Fibroblast of pulmonary artery (primary cell): ENCODE measurements around the gene DHTKD1.

Experiments used
- DNase-seq: peaks from one replicate; pipeline ENCODE4 v3.0.0-alpha.2; 2010; ENCODE audit warnings: low read depth
- H3K4me3 ChIP-seq: replicated peaks from 2 replicates; pipeline ENCODE4 v1.5.1; 2011; ENCODE audit warnings: low read depth, mild to moderate bottlenecking, control low read depth, low read length, moderate library complexity
- CTCF ChIP-seq: IDR thresholded peaks from 2 replicates; pipeline ENCODE4 v1.5.1; 2011; ENCODE audit warnings: mild to moderate bottlenecking, control low read depth, low read length, inconsistent platforms; ENCODE audit errors: missing control alignments

The DHTKD1 gene

GRCh38 chr10:12068449-12069269 is at the start of gene DHTKD1:
TSS of gene DHTKD1 (plus strand) at chr10:12068954. CDS start at chr10:12069034, 80 bp downstream.
- peak; percentile 31 for TF ChIP-seq CTCF
- peak within 1 kb of the TSS; percentile 73 for H3K4me3 ChIP-seq
- peak; percentile 96 for DNase-seq

DNA sequence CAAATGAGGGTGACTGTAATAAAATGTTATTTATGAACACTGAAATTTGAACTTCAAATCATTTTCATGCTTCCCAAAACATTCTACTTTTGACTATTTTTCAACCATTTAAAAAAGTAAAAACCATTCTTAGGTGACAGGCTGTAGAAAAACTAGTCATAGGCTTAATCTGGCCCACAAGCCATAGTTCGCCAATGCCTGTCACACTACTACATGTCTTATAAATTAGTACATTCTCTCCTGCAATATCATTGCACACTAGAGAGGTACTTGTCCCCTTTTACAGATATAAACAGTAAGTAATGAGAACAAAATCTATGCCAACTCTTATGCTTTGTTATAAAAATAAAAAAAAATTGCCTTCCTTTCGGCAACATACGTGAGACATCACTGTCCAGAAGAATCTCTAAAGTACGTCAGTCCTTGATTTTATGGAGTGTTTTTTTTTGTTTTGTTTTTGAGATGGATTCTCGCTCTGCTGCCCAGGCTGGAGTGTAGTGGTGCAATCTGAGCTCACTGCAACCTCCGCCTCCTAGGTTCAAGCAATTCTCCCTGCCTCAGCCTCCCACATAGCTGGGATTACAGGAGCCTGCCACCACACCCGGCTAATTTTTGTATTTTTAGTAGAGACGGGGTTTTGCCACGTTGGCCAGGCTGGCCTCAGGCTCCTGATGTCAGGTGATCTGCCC is 49.3 kb upstream of the DHTKD1 start:
- no peak overlapping the region for H3K4me3 ChIP-seq
- no peak for DNase-seq
- TF ChIP-seq CTCF, result no peak

DNA sequence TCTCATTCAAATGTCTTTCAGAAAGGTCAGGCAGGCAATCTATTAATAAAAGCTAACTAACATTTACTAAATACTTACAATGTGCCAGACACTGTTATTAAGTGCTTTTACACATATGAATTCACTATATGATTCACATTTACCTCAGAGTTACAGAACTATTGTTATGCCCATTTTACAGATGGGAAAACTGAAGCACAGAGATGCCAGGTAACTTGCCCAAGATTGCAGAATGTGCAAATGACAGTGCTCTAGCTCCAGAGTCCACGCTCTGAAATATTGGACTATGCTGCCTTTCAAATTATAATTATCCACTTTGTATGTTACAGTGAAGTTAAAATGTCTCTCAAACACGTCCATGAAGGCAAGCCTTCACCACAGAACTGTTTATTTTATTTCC is 48.2 kb upstream of the DHTKD1 start:
- TF ChIP-seq CTCF, result no peak
- no peak for DNase-seq
- H3K4me3 ChIP-seq, result no peak overlapping the region

GRCh38 chr10:12022580-12023257 is 46.0 kb upstream of the DHTKD1 start:
- DNase-seq, result no peak
- TF ChIP-seq CTCF, result no peak
- no peak overlapping the region for H3K4me3 ChIP-seq

DNA sequence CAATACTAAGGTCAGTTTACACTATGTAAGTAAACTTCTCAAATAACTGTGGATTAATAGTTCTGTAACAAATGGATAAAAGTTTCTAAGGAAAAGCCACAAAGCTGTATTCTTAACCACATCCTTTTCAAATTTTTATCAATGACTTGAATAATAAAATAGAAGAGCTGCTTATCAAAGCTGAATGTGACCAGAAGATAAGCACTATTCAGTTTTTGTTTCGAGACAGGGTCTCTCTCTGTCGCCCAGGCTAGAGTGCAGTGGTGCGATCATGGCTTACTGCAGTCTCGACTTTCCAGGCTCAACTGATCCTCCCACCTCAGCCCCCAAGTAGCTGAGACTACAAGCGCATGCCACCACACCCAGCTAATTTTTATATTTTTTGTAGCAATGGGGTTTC is 43.2 kb upstream of the DHTKD1 start:
- DNase-seq, result no peak
- TF ChIP-seq CTCF, result no peak
- H3K4me3 ChIP-seq, result no peak overlapping the region

DNA sequence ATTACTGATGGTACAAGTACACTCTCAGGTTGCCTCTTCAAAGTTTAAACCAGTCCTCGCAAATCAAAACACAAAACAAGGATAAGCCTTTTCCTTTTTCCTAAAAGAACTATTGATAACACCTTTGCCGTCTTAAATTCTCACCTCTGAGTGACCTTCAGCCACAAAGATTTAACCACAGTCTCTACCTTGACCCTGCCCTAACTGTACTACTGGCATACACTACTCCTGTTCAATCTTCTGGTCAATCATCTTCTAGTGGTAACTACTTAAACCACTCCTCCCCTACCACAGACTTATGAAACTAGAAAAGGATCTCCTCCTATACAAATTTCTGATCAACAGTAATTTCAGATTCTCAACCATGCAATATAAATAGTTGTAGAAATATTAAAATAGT is 41.2 kb upstream of the DHTKD1 start:
- TF ChIP-seq CTCF, result no peak
- DNase-seq, result no peak
- H3K4me3 ChIP-seq, result no peak overlapping the region
